SK-N-SH treated with all-trans-retinoic acid at 6 μM for 48 hours (cell line): ENCODE measurements around the gene PEPD.

Experiments used
- ARNTL ChIP-seq: fragments of 450-650 bp; formaldehyde crosslinking; IDR thresholded peaks from 2 replicates; pipeline ENCODE4 v1.5.0; 2020; ENCODE audit warnings: low read depth, mild to moderate bottlenecking, moderate library complexity, borderline replicate concordance
- ESRRG ChIP-seq: fragments of 250-450 bp; sonication (Bioruptor Pico); IDR thresholded peaks from 2 replicates; pipeline ENCODE4 v1.6.1; 2021; ENCODE audit warnings: mild to moderate bottlenecking
- GLIS3 ChIP-seq: fragments of 250-450 bp; sonication (Bioruptor Pico); IDR thresholded peaks from 2 replicates; pipeline ENCODE4 v1.5.0; 2020; ENCODE audit warnings: mild to moderate bottlenecking, moderate library complexity
- ZFP3 ChIP-seq: fragments of 250-450 bp; sonication (Bioruptor Pico); IDR thresholded peaks from 2 replicates; pipeline ENCODE4 v1.5.0; 2020; ENCODE audit warnings: mild to moderate bottlenecking, moderate library complexity
- ZFP30 ChIP-seq: fragments of 450-650 bp; formaldehyde crosslinking; IDR thresholded peaks from 2 replicates; pipeline ENCODE4 v1.5.0; 2022; ENCODE audit warnings: mild to moderate bottlenecking, moderate library complexity

DNA sequence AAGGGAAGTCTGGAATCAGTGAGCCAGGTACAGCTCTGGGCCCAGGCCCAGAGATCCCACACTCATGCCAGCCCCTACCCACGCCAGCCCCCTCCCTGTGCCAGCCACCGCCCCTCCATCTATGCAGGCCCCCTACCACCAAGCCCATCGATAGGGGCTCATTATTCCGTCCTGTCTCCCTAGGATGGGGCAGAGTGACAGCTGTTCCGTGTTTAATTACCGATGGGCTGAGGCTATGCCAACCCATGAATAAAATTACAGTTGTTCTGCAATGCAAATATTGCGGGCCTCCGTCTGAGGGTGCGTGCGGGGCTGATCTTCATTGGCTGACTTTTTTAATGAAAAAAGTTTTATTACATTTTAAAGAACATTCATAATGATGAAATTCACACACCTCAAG is 35.6 kb upstream of the PEPD start:
- TF ChIP-seq ARNTL (CRISPR knock-in tag) (no peak), ZFP30 (CRISPR knock-in tag) (no peak), ESRRG (CRISPR knock-in tag) (no peak), ZFP3 (CRISPR knock-in tag) (no peak), GLIS3 (no peak)
